GM10847 (cell line): Measurements from ENCODE around the gene HUNK.

Source experiments
- POLR2A ChIP-seq: IDR thresholded peaks from 2 replicates; pipeline ENCODE4 v1.6.1; 2011; ENCODE audit not compliant: insufficient read length; ENCODE audit errors: extremely low read depth

Gene HUNK

DNA sequence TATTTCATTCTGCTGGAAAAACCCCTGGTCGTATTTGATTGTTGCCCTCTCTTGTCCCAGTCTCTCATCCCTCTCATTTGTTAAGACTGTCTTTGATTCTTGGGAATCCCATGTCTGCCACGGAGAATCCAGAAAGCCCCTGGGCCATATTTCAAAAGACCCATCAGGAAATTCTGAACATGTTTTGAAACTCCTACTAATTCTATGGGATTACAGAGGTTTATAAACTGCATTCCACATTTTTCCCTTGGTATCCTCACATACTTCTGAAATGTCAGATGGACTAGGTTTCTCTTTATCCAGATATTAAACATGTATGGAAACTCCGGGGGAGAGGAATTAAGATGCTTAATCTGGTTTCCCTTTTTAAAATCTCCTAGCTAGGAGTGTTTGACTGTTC, 80.0 kb downstream of the HUNK start:
- no peak for TF ChIP-seq POLR2A

DNA sequence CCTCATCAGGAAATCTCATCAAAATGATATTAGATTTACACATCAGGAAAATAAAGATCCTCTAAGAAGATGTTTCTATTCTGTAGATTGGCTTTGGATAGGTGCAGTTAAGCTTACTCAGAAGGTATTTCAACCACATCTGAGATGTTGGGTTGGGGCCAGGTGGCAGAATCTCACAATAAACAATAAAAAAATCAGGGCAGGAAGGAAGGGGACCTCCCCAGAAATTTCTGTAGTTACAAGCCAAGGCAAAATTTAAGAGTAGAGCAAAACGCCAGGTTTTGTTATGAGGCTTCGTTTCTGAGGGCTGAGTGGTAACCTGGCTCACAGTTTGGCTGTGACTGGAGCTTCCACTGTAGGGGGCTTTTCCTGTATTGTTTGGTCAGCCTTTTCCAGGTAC, 84.8 kb downstream of the HUNK start:
- no peak for TF ChIP-seq POLR2A

DNA sequence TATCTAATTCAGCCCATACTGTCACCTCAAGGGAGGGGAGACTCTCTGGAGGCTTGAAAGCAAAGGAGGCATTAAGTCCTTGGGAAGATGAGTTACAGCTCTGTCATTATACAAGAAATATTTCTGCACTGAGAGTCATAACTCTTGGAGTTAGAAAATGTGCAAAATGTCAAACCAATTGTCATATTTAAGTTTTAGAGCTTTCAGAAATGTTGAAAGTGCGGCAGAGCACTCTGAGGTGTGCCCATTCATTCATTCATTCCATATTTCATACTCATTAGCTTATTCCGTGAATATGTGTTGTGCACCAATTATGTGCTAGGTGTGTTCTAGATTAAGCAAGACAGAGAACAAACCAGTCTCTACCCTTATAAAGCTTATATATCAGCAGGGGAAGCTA, 87.1 kb downstream of the HUNK start:
- no peak for TF ChIP-seq POLR2A

DNA sequence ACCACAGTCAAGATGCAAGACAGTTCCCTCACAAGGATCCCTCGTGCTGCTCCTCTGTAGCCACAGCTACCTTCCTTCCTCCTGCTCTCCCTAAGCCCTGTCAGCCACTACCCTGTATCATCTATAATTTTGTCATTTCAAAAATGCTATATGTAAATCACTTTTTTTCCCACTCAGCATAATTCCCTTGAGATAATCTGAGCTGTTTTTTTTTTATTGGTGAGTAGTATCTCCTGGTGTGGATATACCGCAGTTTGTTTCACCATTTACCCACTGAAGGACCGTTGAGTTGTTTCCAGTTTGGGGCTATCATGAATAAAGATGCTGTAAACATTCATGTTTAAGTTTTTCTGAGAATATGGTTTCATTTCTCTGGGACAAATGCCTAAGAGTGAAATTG, 88.2 kb downstream of the HUNK start:
- TF ChIP-seq POLR2A: no peak

DNA sequence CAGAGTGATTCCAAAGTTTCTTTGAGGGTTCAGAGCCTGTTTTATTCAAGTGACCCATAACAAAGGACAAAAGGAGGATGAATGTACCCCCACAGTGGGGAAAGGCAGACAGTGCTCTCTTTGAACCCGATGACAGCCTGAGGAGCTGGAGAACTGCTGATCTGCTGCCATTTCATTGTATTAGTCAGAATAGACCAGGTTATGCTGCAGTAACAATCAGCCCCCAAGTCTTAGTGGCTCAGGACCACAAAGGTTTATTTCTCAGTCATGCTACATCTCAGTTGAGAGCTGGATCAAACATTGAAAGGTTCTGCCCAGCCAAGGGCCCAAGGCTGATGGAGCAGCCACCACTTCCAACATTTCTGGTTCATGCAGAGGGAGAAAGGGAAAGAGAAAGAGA, 88.9 kb downstream of the HUNK start:
- no peak for TF ChIP-seq POLR2A

DNA sequence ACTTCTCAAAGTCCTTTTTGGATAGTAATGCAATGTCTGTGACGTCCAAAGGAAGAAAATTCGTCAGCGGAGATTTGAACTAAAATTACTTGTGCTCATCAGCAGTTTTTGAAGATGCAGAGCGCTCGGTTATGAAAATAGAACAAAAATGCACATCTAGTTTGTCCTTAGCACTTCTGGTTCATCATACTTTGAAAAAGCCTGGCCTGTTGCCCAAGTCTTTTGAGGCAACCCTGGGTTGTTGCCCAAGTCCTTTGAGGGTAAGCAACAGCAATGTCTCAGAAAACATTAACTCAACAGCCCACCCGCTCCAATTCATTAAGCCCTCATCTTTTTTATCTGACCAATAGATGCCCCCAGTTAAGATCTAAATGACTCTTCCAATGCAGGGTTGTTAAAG, 91.9 kb downstream of the HUNK start:
- TF ChIP-seq POLR2A: no peak

DNA sequence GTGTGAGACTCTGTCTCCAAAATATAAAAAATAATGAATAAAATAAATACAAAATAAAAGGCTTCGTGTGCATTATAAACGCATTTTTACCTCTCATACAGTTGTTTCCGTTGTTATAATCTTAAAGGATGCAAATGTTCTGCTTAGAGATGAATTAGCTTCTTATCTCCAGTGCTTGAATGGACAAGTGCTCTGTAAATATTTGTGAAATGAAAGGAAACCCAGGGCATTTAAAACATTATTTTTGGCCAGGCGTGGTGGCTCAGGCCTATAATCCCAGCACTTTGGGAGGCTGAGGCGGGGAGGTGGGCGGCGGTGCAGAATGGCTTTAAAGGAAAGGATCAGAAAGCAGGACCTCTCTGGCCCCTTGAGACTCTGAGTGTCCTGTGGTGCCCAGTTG, 94.5 kb downstream of the HUNK start:
- no peak for TF ChIP-seq POLR2A

DNA sequence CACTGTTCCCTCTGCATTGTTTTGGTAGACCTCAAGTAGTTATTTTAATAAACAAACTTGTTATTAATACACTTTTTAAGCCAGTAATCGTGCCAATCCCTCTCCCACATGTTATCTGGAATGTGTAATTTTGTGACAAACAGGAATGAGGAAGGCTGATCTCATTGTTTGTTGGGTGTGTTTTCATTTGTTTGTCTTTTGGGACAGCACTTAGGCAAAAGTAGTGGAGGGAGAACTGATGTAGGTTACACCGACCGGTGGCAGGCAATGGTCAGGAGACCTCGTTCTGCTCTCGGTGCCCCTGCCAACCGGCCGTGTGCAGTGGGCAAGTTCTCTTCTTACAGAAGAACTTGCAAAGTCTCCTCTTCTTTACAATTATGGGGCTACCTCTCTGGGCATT, 99.8 kb downstream of the HUNK start:
- TF ChIP-seq POLR2A: no peak

DNA sequence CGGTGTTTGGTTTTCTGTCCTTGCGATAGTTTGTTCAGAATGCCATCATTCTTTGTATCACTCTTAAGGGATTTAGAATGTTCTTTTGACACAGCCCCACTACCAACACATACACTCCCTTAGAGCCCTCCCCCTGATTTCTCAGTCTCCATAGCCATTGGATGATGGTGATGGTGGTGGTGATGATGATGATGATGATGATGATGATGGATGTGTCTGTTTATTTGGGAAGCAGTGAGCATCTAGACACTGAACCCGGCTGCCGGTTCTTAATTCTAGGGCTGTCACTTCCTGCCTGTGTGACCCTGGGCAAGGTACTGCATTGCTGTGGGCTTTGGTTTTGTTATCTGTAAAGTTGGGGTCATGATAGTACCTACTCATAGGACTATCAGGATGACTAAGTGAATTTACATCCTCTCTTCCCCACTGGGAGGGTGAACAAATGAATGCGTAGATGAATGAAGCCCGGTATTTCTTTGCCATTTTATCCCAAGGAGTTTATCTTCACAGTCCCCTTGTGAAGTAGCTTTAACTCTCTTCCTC, 100.7 kb downstream of the HUNK start:
- no peak for TF ChIP-seq POLR2A

DNA sequence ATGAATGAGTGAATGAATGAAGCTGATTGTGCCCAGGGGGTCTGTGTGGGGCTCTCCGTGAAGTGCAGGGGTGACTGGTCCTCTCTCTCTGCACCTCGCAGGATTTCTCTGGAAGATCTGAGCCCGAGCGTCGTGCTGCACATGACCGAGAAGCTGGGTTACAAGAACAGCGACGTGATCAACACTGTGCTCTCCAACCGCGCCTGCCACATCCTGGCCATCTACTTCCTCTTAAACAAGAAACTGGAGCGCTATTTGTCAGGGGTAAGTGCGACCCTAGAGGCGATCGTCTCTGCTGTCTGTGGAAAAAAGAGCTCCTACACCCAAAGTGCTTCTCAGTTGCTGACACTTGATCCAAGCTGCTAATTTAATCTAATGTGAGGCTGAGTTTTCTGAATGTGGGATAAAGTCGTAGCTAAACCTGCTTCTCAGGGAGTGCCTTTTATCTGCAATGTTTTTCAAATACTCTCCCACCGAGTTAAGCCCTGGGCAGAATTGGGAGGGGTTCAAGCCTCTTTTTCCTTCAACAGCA, 101.7 kb downstream of the HUNK start:
- no peak for TF ChIP-seq POLR2A

DNA sequence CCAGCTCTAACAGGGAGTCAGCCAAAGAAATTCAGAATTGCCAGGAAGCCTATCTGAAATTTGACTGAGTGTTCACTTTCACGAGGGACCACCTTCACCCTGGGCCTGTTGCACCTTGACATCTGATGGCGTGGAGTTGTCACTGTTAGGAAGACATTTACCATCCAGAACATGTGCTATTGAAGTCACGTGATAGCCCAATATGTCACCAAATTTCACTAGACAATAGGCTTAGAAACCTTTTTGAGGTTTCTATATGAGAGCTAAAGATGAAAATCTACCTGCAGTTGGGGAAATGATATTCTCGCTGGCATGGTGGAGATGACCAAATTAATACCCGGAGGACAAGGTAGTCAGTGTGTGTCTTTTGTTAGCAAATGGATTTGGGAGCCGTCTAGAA, 102.7 kb downstream of the HUNK start:
- no peak for TF ChIP-seq POLR2A

DNA sequence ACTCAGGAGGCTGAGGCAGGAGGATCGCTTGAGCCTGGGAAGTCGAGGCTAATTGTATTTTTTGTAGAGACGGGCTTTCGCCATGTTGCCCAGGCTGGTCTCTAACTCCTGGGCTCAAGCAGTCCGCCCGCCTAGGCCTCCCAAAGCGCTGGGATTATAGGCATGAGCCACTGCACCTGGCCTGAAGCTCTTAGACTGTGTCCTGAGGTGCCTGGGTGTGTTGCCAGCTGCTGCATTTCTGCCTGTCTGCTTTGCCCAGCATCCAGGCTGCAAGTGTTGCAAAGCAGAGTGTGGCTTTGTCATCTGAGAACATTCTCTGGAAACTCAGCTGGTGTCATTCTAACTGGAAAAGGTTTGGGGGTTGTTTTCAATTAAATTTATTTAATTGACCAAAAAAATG, 105.0 kb downstream of the HUNK start:
- no peak for TF ChIP-seq POLR2A

DNA sequence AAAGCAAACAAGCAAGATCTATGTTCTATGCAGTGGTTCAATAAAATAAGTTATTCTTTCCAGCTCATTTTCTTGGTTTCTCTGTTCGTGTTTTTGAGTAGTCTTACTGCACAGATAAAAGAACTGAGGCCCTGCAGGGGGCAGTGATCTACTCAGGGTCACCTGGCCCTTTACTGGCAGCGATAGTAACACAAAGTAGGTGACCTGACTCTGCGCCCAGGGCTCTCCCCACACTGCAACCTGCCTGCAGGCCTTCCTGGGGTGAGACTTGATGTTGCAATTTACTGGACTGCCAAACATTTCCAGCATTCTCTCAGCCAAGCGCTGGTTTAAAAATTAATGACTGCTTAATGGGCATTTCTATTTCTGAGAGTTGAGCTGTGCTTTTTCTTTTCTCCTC, 110.3 kb downstream of the HUNK start:
- no peak for TF ChIP-seq POLR2A

DNA sequence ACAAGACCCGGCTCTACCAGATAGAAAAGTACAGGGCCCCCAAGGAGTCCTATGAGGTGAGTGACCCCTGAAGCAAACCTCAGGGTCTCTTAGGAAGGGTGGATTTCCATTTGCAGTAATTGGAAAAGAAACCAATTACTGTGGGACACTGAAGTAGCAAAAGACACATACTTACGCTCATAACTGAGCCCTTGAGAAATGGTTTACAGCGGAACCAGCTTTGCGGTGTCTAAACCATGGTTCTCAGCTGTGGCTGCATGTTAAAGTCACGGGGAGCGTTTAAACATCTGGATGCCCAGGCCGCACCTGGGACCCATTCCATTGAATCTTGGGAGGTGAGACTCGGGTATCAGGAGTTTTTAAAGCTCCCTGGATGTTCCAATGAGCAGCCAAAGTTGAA, 110.7 kb downstream of the HUNK start:
- no peak for TF ChIP-seq POLR2A

DNA sequence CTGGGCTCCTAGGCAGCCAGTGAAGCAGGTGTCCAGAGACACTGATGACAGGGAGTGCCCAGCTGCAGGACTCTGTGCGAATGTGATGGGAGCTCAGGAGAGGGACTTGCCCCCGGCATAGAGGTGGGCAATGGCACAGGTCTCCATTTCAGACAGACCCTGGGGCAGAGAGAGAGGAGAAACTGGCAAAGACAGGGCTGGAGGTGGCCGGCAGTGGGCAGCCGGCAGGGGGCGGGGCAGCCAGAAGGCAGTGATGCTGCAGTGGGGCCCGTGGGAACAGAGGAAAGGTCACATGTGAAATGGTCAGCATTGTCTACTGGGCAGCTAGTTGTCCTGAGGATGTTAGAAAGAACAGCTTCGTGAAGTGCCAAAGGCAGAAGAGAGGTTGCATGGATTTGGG, 112.6 kb downstream of the HUNK start:
- TF ChIP-seq POLR2A: no peak

DNA sequence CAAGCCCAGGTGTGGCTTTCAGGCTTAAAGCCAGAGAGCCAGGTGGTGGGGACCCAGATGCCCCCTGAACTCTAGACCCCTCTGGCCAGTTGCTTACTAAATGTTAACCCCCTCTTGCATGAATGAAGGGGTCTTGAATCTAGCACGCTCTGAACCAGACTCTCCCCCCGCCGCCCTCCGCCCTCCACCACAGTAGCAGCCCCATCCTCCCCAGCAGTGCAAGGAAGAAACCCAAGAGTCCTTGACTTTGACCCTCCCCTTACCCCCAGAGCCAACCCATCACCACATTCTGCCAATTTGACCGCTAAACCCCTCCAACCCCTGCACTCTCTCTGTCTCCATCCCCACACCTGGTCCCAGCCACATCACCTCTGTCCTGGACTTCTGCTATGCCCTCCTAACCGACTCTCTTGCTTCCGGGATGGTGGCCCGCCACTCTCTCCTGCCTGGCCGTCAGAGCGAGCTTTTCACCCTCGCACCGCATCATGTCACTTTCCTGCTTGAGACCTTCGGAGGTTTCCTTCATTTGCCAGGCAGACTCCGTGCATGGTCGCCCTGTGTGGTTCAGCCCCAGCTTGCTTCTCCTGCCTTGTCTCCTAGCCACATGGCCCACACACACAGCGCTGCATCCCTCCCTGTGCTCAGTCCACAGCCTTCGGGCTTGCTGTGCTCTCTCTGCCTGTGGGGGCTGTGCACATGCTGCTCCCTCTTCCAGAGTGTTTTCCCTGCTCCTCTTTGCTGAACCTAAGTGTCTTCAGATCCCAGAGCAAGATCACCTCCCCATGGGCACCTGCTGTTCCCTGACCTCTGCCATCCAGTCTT, 113.4 kb downstream of the HUNK start:
- no peak for TF ChIP-seq POLR2A

DNA sequence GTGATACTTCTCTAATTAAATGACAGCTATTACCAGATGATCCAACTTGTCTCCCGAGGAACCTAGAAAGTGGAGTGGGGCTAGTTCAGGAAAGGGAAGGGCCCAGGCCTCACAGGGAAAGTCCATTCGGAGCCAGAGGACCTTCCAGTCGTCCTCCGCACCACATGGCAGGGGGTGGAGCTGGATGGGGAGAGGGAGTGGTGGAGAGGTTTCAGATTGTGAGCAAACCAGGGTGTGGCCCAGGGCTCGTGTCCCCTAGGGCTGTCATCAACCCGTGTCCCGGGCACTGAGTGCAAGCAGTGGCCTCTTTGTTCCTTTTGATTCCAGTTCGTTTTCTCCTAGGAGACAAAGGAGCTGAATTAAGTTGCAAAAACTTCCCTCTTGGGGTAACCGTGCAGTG, 114.9 kb downstream of the HUNK start:
- no peak for TF ChIP-seq POLR2A
